ENCODE data around the gene MAN2A1.

DNA sequence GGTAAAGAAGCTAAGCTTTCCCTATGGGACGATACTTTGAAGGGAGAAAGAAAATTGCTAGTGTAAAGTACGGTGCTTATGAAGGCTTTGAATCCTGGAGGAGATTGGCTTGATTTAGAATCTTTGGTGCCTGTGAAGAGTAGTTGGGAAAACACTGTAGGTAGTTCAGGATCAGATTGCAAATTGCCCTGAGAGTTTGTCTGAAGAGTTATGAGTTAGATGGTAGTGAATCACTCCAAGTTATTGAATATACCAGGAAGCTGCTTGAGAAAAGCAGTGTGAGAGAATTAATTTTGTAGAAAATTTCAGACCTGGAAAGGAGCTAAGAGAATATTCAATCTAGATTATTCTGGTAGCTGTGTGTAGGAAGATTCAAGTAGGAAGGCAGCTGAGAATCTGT lies 11.5 kb downstream of the MAN2A1 start:
- TF ChIP-seq, protein P1, sequence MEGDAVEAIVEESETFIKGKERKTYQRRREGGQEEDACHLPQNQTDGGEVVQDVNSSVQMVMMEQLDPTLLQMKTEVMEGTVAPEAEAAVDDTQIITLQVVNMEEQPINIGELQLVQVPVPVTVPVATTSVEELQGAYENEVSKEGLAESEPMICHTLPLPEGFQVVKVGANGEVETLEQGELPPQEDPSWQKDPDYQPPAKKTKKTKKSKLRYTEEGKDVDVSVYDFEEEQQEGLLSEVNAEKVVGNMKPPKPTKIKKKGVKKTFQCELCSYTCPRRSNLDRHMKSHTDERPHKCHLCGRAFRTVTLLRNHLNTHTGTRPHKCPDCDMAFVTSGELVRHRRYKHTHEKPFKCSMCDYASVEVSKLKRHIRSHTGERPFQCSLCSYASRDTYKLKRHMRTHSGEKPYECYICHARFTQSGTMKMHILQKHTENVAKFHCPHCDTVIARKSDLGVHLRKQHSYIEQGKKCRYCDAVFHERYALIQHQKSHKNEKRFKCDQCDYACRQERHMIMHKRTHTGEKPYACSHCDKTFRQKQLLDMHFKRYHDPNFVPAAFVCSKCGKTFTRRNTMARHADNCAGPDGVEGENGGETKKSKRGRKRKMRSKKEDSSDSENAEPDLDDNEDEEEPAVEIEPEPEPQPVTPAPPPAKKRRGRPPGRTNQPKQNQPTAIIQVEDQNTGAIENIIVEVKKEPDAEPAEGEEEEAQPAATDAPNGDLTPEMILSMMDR (IDR thresholded peaks at IDR 0.05; ENCODE audit: poor library complexity, severe bottlenecking): no peak
- TF ChIP-seq EZH2 (IDR thresholded peaks at IDR 0.05; ENCODE audit: borderline replicate concordance, insufficient read depth, low read length, poor library complexity, severe bottlenecking) (no peak), TAF1 (IDR thresholded peaks at IDR 0.05; ENCODE audit: low read depth) (no peak), POLR2AphosphoS5 (IDR thresholded peaks at IDR 0.05) (no peak), RAD21 (conservative IDR thresholded peaks at IDR 0.05) (no peak), SMC3 (conservative IDR thresholded peaks at IDR 0.05; ENCODE audit: poor library complexity) (no peak), MXI1 (conservative IDR thresholded peaks at IDR 0.05; ENCODE audit: poor library complexity, severe bottlenecking) (no peak)
- TF ChIP-seq, protein P2, sequence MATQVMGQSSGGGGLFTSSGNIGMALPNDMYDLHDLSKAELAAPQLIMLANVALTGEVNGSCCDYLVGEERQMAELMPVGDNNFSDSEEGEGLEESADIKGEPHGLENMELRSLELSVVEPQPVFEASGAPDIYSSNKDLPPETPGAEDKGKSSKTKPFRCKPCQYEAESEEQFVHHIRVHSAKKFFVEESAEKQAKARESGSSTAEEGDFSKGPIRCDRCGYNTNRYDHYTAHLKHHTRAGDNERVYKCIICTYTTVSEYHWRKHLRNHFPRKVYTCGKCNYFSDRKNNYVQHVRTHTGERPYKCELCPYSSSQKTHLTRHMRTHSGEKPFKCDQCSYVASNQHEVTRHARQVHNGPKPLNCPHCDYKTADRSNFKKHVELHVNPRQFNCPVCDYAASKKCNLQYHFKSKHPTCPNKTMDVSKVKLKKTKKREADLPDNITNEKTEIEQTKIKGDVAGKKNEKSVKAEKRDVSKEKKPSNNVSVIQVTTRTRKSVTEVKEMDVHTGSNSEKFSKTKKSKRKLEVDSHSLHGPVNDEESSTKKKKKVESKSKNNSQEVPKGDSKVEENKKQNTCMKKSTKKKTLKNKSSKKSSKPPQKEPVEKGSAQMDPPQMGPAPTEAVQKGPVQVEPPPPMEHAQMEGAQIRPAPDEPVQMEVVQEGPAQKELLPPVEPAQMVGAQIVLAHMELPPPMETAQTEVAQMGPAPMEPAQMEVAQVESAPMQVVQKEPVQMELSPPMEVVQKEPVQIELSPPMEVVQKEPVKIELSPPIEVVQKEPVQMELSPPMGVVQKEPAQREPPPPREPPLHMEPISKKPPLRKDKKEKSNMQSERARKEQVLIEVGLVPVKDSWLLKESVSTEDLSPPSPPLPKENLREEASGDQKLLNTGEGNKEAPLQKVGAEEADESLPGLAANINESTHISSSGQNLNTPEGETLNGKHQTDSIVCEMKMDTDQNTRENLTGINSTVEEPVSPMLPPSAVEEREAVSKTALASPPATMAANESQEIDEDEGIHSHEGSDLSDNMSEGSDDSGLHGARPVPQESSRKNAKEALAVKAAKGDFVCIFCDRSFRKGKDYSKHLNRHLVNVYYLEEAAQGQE (IDR thresholded peaks at IDR 0.05; ENCODE audit: borderline replicate concordance): no peak

Measured in neural cell (in vitro differentiated cells).